Retinal pigment epithelial cell (primary cell): ENCODE results near the gene MOCS3.

ENCODE experiments used
- DNase-seq: peaks from one replicate; pipeline ENCODE4 v3.0.0-alpha.2; 2010; ENCODE audit warnings: low read depth
- H3K4me3 ChIP-seq: 2 replicates; pipeline ENCODE4 v1.5.1; 2011; ENCODE audit warnings: mild to moderate bottlenecking, low read length, control low read depth, moderate library complexity
- TF ChIP-seq, protein P1 (sequence below): conservative IDR thresholded peaks from 2 replicates; pipeline ENCODE4 v1.5.1; 2011; ENCODE audit warnings: low read depth, low read length, control low read depth, inconsistent platforms

MOCS3 gene

DNA sequence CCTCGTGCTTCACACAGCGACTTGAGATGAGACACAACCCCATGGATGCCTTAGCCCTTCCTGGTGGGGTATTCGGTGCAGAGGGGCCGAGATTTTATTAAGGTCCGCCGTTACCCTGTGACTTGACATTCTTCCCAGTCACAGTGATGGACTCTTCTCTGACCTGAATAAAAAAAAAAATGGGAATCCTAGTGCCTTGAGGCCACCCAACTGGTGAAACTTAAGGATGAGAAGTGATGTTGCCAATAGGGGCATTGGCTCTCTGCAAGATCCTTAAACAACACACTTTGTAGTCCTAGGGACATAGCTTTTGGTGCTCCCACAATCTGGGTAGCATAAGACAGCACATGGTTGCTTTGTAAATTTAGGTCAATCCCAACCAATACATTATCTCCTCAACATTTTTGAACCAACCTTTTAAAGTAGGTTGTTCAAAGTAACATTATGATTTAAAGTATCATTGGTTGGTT, 26.6 kb upstream of the MOCS3 start:
- TF ChIP-seq, protein P1, sequence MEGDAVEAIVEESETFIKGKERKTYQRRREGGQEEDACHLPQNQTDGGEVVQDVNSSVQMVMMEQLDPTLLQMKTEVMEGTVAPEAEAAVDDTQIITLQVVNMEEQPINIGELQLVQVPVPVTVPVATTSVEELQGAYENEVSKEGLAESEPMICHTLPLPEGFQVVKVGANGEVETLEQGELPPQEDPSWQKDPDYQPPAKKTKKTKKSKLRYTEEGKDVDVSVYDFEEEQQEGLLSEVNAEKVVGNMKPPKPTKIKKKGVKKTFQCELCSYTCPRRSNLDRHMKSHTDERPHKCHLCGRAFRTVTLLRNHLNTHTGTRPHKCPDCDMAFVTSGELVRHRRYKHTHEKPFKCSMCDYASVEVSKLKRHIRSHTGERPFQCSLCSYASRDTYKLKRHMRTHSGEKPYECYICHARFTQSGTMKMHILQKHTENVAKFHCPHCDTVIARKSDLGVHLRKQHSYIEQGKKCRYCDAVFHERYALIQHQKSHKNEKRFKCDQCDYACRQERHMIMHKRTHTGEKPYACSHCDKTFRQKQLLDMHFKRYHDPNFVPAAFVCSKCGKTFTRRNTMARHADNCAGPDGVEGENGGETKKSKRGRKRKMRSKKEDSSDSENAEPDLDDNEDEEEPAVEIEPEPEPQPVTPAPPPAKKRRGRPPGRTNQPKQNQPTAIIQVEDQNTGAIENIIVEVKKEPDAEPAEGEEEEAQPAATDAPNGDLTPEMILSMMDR = no peak
- no peak for DNase-seq
- peak overlapping the region; percentile 28 for H3K4me3 ChIP-seq

DNA sequence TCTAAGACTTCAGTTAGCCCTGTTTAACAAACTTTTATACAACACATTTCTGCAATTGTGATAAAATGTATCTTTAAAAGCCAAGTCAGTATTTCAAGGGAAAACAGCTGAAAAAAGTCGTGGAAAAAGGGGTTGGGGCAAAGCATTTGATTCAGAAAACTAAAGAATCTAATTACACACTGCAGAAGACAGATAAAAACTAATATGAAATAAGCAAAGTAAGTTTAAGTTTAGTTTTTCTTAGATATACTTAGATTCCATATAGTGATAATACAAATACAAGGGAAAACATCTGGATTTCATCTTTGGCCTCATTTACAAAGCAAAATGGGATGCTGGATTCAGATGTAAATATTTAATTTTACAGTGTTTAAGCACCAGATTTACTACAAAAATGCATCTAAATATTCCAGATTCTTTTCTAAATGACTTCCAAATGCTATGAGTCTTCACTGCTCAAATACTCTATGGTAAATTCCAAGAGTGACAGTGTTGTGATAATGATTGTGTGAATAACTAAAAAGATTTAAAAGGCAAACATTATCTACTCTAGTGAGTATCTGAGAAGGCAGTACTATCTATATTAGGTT, 25.8 kb upstream of the MOCS3 start:
- no peak for DNase-seq
- no peak overlapping the region for H3K4me3 ChIP-seq
- TF ChIP-seq, protein P1 = no peak

DNA sequence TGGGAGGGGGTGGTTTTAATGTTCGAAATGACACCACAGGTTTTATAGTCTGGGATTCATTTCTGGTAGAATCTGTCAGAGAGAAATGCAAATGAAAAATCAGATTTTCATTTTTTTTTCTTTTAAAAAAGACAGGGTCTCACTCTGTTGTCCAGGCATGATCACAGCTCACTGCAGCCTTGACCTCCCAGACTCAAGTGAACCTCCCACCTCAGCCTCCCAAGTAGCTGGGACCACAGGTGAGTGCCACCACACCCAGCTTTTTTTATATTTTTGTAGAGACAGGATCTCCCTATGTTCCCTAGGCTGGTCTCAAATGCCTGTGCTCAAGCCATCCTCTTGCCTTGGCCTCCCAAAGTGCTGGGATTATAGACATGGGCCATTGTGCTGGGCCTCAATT, 25.0 kb upstream of the MOCS3 start:
- TF ChIP-seq, protein P1 = no peak
- DNase-seq = no peak
- no peak overlapping the region for H3K4me3 ChIP-seq

DNA sequence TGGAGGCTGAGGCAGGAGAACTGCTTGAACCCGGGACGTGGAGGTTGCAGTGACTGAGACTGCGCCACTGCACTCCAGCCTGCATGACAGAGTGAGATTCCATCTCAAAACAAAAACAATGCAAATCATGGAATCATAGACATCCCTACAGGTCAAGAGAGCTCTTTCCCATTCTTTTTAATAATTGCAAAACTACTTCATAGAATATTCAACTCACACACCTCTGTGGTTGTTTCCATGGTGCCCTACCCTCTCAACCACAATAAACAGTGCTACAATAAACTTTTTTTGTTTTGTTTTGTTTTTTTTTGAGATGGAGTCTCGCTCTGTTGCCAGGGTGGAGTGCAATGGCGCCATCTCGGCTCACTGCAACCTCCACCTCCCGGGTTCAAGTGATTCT, 15.5 kb upstream of the MOCS3 start:
- DNase-seq = no peak

DNA sequence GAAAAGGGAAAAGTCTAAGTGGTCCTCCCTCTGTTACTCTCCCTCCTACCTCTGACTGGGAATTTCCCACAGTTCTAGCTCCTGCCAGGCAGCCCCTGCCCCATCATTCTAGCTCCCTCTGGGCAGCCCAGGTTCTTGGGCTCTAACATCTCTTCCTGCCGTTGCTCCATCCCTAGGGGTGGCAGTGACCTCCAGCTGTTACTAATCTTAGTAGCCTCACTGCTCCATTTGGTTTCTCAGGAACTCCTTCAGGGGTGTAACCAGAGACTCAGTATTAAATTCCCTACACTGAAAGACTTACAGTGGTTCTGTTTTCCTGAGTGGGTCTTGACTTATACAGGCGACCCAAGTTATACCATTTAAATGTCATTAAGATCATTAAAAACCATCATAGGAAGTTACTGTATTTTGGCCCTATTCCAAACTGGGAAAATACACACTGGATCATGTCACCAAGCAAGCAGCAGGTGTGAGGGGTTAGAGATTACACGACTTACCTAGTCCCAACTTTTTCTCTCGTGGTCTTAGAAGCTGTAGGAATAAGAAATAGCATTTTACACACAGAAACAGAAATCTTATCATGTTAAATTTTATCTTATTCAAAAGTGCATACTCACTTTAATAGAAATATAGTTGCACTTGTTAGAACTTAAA, 10.4 kb upstream of the MOCS3 start:
- TF ChIP-seq, protein P1 = no peak
- no peak for DNase-seq
- no peak overlapping the region for H3K4me3 ChIP-seq

More for the DNA sequence above, 15.5 kb upstream of the MOCS3 start:
- TF ChIP-seq, protein P1 = no peak
- H3K4me3 ChIP-seq = no peak overlapping the region

DNA sequence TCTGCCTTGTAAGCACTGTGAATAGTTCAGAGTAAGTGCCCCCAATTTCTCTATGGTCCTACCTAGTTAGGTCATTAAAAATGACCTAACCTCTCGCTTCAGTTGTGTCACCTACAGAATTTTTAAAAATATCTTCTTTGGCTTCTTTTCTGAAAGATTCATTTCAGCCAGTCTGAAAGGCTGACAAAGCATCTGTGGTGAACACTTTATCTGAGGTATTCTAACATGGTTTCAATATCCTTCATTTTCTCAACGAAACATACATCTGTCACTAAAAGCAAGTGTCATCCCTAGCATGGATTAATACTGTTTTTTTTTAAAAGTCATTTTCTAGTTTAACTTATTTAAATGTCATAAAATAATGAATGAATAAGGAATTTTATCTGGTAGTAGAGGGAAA, 5.4 kb upstream of the MOCS3 start:
- DNase-seq = no peak
- no peak overlapping the region for H3K4me3 ChIP-seq
- TF ChIP-seq, protein P1 = no peak

DNA sequence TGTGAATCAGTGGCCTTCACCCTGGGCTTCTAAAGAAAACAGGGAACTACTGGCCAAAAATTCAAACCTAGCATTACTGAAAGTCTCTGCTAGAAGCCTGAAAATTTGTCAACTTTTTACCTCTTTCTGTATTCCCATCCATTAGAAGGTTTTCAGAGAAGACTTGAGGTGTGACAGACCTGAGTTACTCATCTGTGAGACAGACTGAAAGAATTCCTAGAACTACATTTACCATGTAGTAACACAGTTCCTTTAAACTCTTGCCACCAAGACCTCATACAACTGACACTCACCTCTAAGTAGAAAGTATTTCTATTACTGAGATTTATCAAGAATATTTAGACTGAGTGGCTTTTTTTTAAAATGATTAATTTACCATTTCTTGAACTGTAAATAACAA, 4.8 kb upstream of the MOCS3 start:
- no peak overlapping the region for H3K4me3 ChIP-seq
- DNase-seq = no peak

More for the DNA sequence above, 4.8 kb upstream of the MOCS3 start:
- TF ChIP-seq, protein P1 = no peak
